ENCODE data around the gene SESN1.

Gene SESN1

GRCh38 chr6:108959972-108960582, 134.6 kb downstream of the SESN1 start:
- Histone ChIP-seq H3K9me3 (replicated peaks; ENCODE audit: insufficient read depth, low read length) (no peaks in the 10 kb centered on the region), H3K4me3 (ENCODE audit: low read length) (no peak overlapping the region), H3K27ac (ENCODE audit: low read length) (peak overlapping the region; percentile 63; the same call in 1 of the 2 replicates), H3K9ac (ENCODE audit: low read length) (no peak overlapping the region), H3F3A (ENCODE audit: insufficient read depth, low read length) (peaks cover 22% of the 10 kb centered on the region), H3K9me2 (replicated peaks; ENCODE audit: insufficient read depth, low read length) (no peaks in the 10 kb centered on the region), H3K36me3 (replicated peaks; ENCODE audit: insufficient read depth, low read length) (no peaks in the 10 kb centered on the region), H3K79me2 (ENCODE audit: low read length) (no peaks in the 10 kb centered on the region), H2AFZ (ENCODE audit: low read length) (no peak overlapping the region), H3K4me2 (ENCODE audit: low read depth, low read length) (no peak overlapping the region), H4K20me1 (ENCODE audit: insufficient read depth, low read length) (no peaks in the 10 kb centered on the region), H3K27me3 (replicated peaks; ENCODE audit: insufficient read depth, low read length) (no peaks in the 10 kb centered on the region), H3K4me1 (ENCODE audit: low read length) (peaks cover 49% of the 10 kb centered on the region)
- no peak for TF ChIP-seq EZH2 (optimal IDR thresholded peaks at IDR 0.05; ENCODE audit: low read depth, low read length)
- no peak for TF ChIP-seq EZH2phosphoT487 (IDR thresholded peaks at IDR 0.05; ENCODE audit: low read length)
- TF ChIP-seq, protein P1, sequence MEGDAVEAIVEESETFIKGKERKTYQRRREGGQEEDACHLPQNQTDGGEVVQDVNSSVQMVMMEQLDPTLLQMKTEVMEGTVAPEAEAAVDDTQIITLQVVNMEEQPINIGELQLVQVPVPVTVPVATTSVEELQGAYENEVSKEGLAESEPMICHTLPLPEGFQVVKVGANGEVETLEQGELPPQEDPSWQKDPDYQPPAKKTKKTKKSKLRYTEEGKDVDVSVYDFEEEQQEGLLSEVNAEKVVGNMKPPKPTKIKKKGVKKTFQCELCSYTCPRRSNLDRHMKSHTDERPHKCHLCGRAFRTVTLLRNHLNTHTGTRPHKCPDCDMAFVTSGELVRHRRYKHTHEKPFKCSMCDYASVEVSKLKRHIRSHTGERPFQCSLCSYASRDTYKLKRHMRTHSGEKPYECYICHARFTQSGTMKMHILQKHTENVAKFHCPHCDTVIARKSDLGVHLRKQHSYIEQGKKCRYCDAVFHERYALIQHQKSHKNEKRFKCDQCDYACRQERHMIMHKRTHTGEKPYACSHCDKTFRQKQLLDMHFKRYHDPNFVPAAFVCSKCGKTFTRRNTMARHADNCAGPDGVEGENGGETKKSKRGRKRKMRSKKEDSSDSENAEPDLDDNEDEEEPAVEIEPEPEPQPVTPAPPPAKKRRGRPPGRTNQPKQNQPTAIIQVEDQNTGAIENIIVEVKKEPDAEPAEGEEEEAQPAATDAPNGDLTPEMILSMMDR (IDR thresholded peaks at IDR 0.05; ENCODE audit: low read length) = no peak
- no peak for DNase-seq

GRCh38 chr6:108958900-108959770, 135.5 kb downstream of the SESN1 start:
- H3K4me3 ChIP-seq (ENCODE audit: low read length) = peak overlapping the region; percentile 3; the same call in 1 of the 2 replicates
- peaks cover 24% of the 10 kb centered on the region for H3F3A ChIP-seq (ENCODE audit: insufficient read depth, low read length)
- H2AFZ ChIP-seq (ENCODE audit: low read length) = peak overlapping the region; percentile 35; the same call in 1 of the 2 replicates
- TF ChIP-seq EZH2phosphoT487 (IDR thresholded peaks at IDR 0.05; ENCODE audit: low read length) (no peak), EZH2 (optimal IDR thresholded peaks at IDR 0.05; ENCODE audit: low read depth, low read length) (no peak)
- TF ChIP-seq, protein P1 (IDR thresholded peaks at IDR 0.05; ENCODE audit: low read length) = peak; percentile 23
- H3K4me2 ChIP-seq (ENCODE audit: low read depth, low read length) = peak overlapping the region; percentile 38; the same call in 1 of the 2 replicates
- DNase-seq = peak; percentile 57
- peak overlapping the region; percentile 63 for H3K27ac ChIP-seq (ENCODE audit: low read length)
- no peaks in the 10 kb centered on the region for H3K9me2 ChIP-seq (replicated peaks; ENCODE audit: insufficient read depth, low read length)
- H4K20me1 ChIP-seq (ENCODE audit: insufficient read depth, low read length) = no peaks in the 10 kb centered on the region
- H3K9me3 ChIP-seq (replicated peaks; ENCODE audit: insufficient read depth, low read length) = no peaks in the 10 kb centered on the region
- peaks cover 55% of the 10 kb centered on the region for H3K4me1 ChIP-seq (ENCODE audit: low read length)
- no peaks in the 10 kb centered on the region for H3K79me2 ChIP-seq (ENCODE audit: low read length)
- no peaks in the 10 kb centered on the region for H3K36me3 ChIP-seq (replicated peaks; ENCODE audit: insufficient read depth, low read length)
- H3K27me3 ChIP-seq (replicated peaks; ENCODE audit: insufficient read depth, low read length) = no peaks in the 10 kb centered on the region
- no peak overlapping the region; the same call in 1 of the 2 replicates for H3K9ac ChIP-seq (ENCODE audit: low read length)

DNA sequence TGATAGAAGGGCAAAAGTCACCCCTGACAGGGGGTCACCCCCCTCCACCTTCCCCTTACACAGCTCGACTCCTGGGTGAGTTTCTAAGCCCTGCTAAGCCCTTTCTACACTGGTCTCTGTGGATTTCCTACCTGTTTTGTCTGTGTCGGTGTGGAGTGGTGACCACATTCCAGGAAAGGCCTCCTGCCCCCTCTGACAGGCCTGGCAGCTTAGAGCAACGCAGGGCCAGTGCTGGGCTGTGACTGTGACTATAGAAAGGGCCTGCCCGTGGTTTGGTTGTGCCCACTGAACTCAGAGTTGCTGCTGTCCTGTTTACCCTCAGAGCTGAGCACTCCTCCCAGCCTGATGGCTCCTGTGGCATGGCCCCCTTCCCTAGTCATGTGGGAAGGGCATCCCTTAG, 137.4 kb downstream of the SESN1 start:
- Histone ChIP-seq H3K27ac (ENCODE audit: low read length) (peak overlapping the region; percentile 12; the same call in 1 of the 2 replicates), H3F3A (ENCODE audit: insufficient read depth, low read length) (peaks cover 24% of the 10 kb centered on the region), H3K4me3 (ENCODE audit: low read length) (no peak overlapping the region), H4K20me1 (ENCODE audit: insufficient read depth, low read length) (no peaks in the 10 kb centered on the region), H3K9me3 (replicated peaks; ENCODE audit: insufficient read depth, low read length) (no peaks in the 10 kb centered on the region), H3K79me2 (ENCODE audit: low read length) (no peaks in the 10 kb centered on the region), H3K9me2 (replicated peaks; ENCODE audit: insufficient read depth, low read length) (no peaks in the 10 kb centered on the region), H3K9ac (ENCODE audit: low read length) (no peak overlapping the region), H2AFZ (ENCODE audit: low read length) (no peak overlapping the region), H3K4me1 (ENCODE audit: low read length) (peaks cover 55% of the 10 kb centered on the region), H3K27me3 (replicated peaks; ENCODE audit: insufficient read depth, low read length) (no peaks in the 10 kb centered on the region), H3K36me3 (replicated peaks; ENCODE audit: insufficient read depth, low read length) (no peaks in the 10 kb centered on the region), H3K4me2 (ENCODE audit: low read depth, low read length) (no peak overlapping the region)
- no peak for DNase-seq
- TF ChIP-seq EZH2phosphoT487 (IDR thresholded peaks at IDR 0.05; ENCODE audit: low read length) (no peak), EZH2 (optimal IDR thresholded peaks at IDR 0.05; ENCODE audit: low read depth, low read length) (no peak)
- TF ChIP-seq, protein P1 (IDR thresholded peaks at IDR 0.05; ENCODE audit: low read length) = no peak
